ENCODE results near the gene CAMK1D. TPM values are rescaled to one million over a fixed set of nuclear protein-coding genes. Genes with fewer than 3 reads are reported as not detected.

CAMK1D gene
- total and polyA plus RNA-seq, 2 of the 8 experiments (the other 6 are each of a cell fraction or from before 2014, with no cell fraction given) = 3.5 to 10.6 TPM

DNA sequence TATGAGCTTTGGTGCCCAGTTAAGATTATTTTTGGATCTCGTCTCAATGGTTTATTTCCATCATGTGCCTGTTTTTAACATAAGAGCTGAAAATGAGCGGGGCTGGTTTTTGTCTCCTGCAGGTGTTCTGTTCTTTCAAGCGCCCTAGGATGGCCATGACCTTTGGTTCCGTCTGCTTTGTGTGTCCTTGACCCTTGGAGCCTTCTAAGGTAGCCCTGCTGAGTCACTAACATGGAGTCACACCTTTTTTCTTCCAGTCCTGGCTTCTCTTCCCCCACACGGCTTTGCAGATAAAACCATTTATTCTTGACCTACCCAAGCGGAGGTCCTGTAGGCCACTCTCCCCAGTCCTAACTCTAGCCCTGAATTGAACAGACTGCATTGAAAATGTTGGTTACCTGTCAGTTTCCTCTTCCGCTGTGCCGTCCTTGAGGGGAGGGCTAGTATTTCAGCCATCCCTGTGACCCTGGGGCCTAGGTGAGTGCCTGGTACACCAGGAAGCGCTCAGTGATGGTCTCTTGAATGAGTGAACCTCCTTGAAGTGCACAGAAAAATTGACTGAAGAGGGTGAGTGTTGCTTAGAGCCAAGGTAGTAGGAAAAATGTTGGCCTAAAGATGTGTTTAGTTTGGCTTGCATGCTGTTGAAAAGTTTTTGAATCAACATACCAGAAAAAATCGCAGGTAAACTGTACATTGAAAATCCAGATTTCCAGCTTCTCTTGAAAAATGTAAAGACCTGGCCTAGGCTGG is 48.0 kb downstream of the CAMK1D start:
- Histone ChIP-seq H3K4me2 (ENCODE audit: insufficient read depth in 1 of 2, low read depth in 2 of 2, low read length in 2 of 2) (peak overlapping the region in 1 of 2 experiments; percentile 42; a peak in 1 of 4 replicates), H3K27me3 (replicated peaks in 1 of 4; ENCODE audit: control insufficient read depth in 3 of 4, extremely low read depth in 1 of 4, insufficient read depth in 3 of 4, low read length in 3 of 4) (no peaks in the 10 kb centered on the region), H2BK15ac (ENCODE audit: low read length) (no peak overlapping the region), H2AFZ (ENCODE audit: low read length) (no peak overlapping the region), H3K23ac (ENCODE audit: insufficient read length) (no peak overlapping the region), H2AK5ac (ENCODE audit: low read depth, low read length) (no peak overlapping the region; the same call in 1 of the 2 replicates), H3K4me1 (replicated peaks in 1 of 4; ENCODE audit: control insufficient read depth in 3 of 4, insufficient read depth in 4 of 4, low read length in 3 of 4) (peaks cover 2 to 10% (median 4%) of the 10 kb centered on the region in 4 experiments; a peak in 6 of 7 replicates), H4K5ac (ENCODE audit: insufficient read length, low read depth, low read length) (no peak overlapping the region), H2BK20ac (ENCODE audit: low read length) (no peak overlapping the region), H2BK5ac (ENCODE audit: low read depth, low read length) (0 out of 2 replicates have a peak overlapping the region, but pooled peaks have one; percentile 37), H3K18ac (ENCODE audit: extremely low read depth, low read length) (peak overlapping the region; percentile 90), H3K79me2 (ENCODE audit: control insufficient read depth in 1 of 2, insufficient read depth in 2 of 2, low read length in 2 of 2) (no peaks in the 10 kb centered on the region), H3K36me3 (ENCODE audit: control insufficient read depth in 2 of 4, insufficient read depth in 4 of 4, low read length in 3 of 4) (no peaks in the 10 kb centered on the region), H3K27ac (ENCODE audit: low read depth, low read length) (no peak overlapping the region), H4K20me1 (replicated peaks in 1 of 2; ENCODE audit: control insufficient read depth in 1 of 2, insufficient read depth in 2 of 2, low read length in 2 of 2) (no peaks in the 10 kb centered on the region), H3K4ac (replicated peaks; ENCODE audit: insufficient read length, low read depth, low read length) (peak overlapping the region; percentile 73), H3K23me2 (ENCODE audit: low read depth, low read length) (no peaks in the 10 kb centered on the region), H3K4me3 (ENCODE audit: extremely low read depth in 1 of 4, insufficient read depth in 2 of 4, low read depth in 3 of 4, low read length in 4 of 4) (no peak overlapping the region), H3K14ac (ENCODE audit: insufficient read length) (no peak overlapping the region), H3K9me3 (ENCODE audit: insufficient read depth in 2 of 2, low read depth in 1 of 2, low read length in 1 of 2) (no peaks in the 10 kb centered on the region), H2BK12ac (ENCODE audit: low read depth, low read length) (no peak overlapping the region; the same call in 1 of the 2 replicates), H2BK120ac (replicated peaks; ENCODE audit: low read depth, low read length) (no peak overlapping the region), H3K9ac (replicated peaks in 1 of 4; ENCODE audit: extremely low read depth in 1 of 4, low read depth in 3 of 4, low read length in 3 of 4) (no peak overlapping the region; a peak in 1 of 7 replicates), H3K79me1 (ENCODE audit: low read depth, low read length) (peaks cover 5% of the 10 kb centered on the region; the same call in 1 of the 2 replicates), H3K56ac (replicated peaks; ENCODE audit: insufficient read length, low read depth, low read length) (no peak overlapping the region), H4K91ac (replicated peaks; ENCODE audit: insufficient read length, low read length) (no peak overlapping the region), H4K8ac (ENCODE audit: extremely low read depth, insufficient read depth, low read length) (no peak overlapping the region)
- peak; percentile 50 for FAIRE-seq
- TF ChIP-seq CHD1 (IDR thresholded peaks at IDR 0.05; ENCODE audit: low read depth, low read length) = no peak
- TF ChIP-seq RXRA (IDR thresholded peaks at IDR 0.05; ENCODE audit: insufficient read depth, low read depth, low read length) = 0 out of 2 replicates have a peak, but pooled peaks have one; percentile 37
- ChIA-PET CTCF (ENCODE audit: partially characterized antibody) (interaction anchor here (1.0 to 1.3 kb wide), 3 partner anchors 9 to 313 kb away, joined by 3 to 5 read pairs (median 4); no protein-coding TSS in a partner anchor), POLR2A (ENCODE audit: partially characterized antibody) (no interaction called here)
- peak in 1 of 2 experiments; percentile 39 for DNase-seq (ENCODE audit: low read depth in 1 of 2, low spot score in 2 of 2)
- 78% methylated on average over 10 of the region's 10 CpGs; no CpG with 5 or more reads in 1 of the 2 experiments for WGBS, 2 experiments (ENCODE audit: extremely low coverage in 1 of 2, insufficient coverage in 1 of 2, insufficient read length in 1 of 2, insufficient replicate concordance in 2 of 2, low coverage in 1 of 2, low lambda C conversion rate in 2 of 2, missing lambda C conversion rate in 1 of 2)

Measured in H1 (cell line).